SK-N-SH treated with all-trans-retinoic acid at 6 μM for 48 hours (cell line): Measurements from ENCODE around the gene CBLB.
A peak's percentile ranks its signal among the peaks of the same experiment; 100 is the strongest.

Experiments
- ATAC-seq: fragments of 200-7000 bp; cut with Tn5 transposase; 3 replicates; pipeline ENCODE4 v1.9.1; 2020; ENCODE audit warnings: mild to moderate bottlenecking, moderate library complexity
- ARNTL ChIP-seq: fragments of 450-650 bp; formaldehyde crosslinking; IDR thresholded peaks from 2 replicates; pipeline ENCODE4 v1.5.0; 2020; ENCODE audit warnings: low read depth, mild to moderate bottlenecking, moderate library complexity, borderline replicate concordance
- CSDC2 ChIP-seq: fragments of 250-450 bp; sonication (Bioruptor Pico); IDR thresholded peaks from 2 replicates; pipeline ENCODE4 v1.5.0; 2020; ENCODE audit warnings: mild to moderate bottlenecking, moderate library complexity
- CSRNP3 ChIP-seq: fragments of 250-450 bp; sonication (Bioruptor Pico); IDR thresholded peaks from 2 replicates; pipeline ENCODE4 v1.5.1; 2021; ENCODE audit warnings: mild to moderate bottlenecking, moderate library complexity
- ESRRG ChIP-seq: fragments of 250-450 bp; sonication (Bioruptor Pico); IDR thresholded peaks from 2 replicates; pipeline ENCODE4 v1.6.1; 2021; ENCODE audit warnings: mild to moderate bottlenecking
- GLIS3 ChIP-seq: fragments of 250-450 bp; sonication (Bioruptor Pico); IDR thresholded peaks from 2 replicates; pipeline ENCODE4 v1.5.0; 2020; ENCODE audit warnings: mild to moderate bottlenecking, moderate library complexity
- ISL1 ChIP-seq: fragments of 250-450 bp; sonication (Bioruptor Pico); IDR thresholded peaks from 2 replicates; pipeline ENCODE4 v2.1.2; 2022; ENCODE audit warnings: mild to moderate bottlenecking, moderate library complexity
- PPARA ChIP-seq: fragments of 250-450 bp; sonication (Bioruptor Pico); IDR thresholded peaks from 2 replicates; pipeline ENCODE4 v1.5.0; 2020; ENCODE audit warnings: mild to moderate bottlenecking, borderline replicate concordance
- RARB ChIP-seq: fragments of 250-450 bp; sonication (Bioruptor Pico); IDR thresholded peaks from 2 replicates; pipeline ENCODE4 v1.8.0; 2021; ENCODE audit warnings: mild to moderate bottlenecking, moderate library complexity
- SNAI2 ChIP-seq: fragments of 250-450 bp; sonication (Bioruptor Pico); IDR thresholded peaks from 2 replicates; pipeline ENCODE4 v1.5.0; 2020; ENCODE audit warnings: mild to moderate bottlenecking, moderate library complexity
- TCF4 ChIP-seq: fragments of 250-450 bp; sonication (Bioruptor Pico); IDR thresholded peaks from 2 replicates; pipeline ENCODE4 v1.8.0; 2021; ENCODE audit warnings: mild to moderate bottlenecking, moderate library complexity, borderline replicate concordance
- TOX ChIP-seq: fragments of 250-450 bp; sonication (Bioruptor Pico); IDR thresholded peaks from 2 replicates; pipeline ENCODE4 v1.8.0; 2021; ENCODE audit warnings: mild to moderate bottlenecking, moderate library complexity, borderline replicate concordance
- ZC3H10 ChIP-seq: fragments of 250-450 bp; sonication (Bioruptor Pico); IDR thresholded peaks from 2 replicates; pipeline ENCODE4 v1.5.1; 2021; ENCODE audit warnings: mild to moderate bottlenecking, moderate library complexity
- ZFP3 ChIP-seq: fragments of 250-450 bp; sonication (Bioruptor Pico); IDR thresholded peaks from 2 replicates; pipeline ENCODE4 v1.5.0; 2020; ENCODE audit warnings: mild to moderate bottlenecking, moderate library complexity
- ZFP30 ChIP-seq: fragments of 450-650 bp; formaldehyde crosslinking; IDR thresholded peaks from 2 replicates; pipeline ENCODE4 v1.5.0; 2022; ENCODE audit warnings: mild to moderate bottlenecking, moderate library complexity
- ZNF8 ChIP-seq: fragments of 450-650 bp; formaldehyde crosslinking; IDR thresholded peaks from 2 replicates; pipeline ENCODE4 v1.5.0; 2020; ENCODE audit warnings: mild to moderate bottlenecking, moderate library complexity
- TF ChIP-seq, protein P1 (sequence below): fragments of 250-450 bp; sonication (Bioruptor Pico); IDR thresholded peaks from 2 replicates; pipeline ENCODE4 v1.8.0; 2020; ENCODE audit warnings: mild to moderate bottlenecking, moderate library complexity, borderline replicate concordance
- TF ChIP-seq, protein P2 (sequence below): fragments of 250-450 bp; sonication (Bioruptor Pico); IDR thresholded peaks from 2 replicates; pipeline ENCODE4 v1.5.0; 2020; ENCODE audit warnings: mild to moderate bottlenecking, moderate library complexity
- TF ChIP-seq, protein P3 (sequence below): fragments of 250-450 bp; sonication (Bioruptor Pico); IDR thresholded peaks from 2 replicates; pipeline ENCODE4 v1.5.1; 2020; ENCODE audit warnings: low read depth, mild to moderate bottlenecking, moderate library complexity
- TF ChIP-seq, protein P4 (sequence below): fragments of 250-450 bp; sonication (Bioruptor Pico); IDR thresholded peaks from 2 replicates; pipeline ENCODE4 v1.8.0; 2021; ENCODE audit warnings: low read depth, mild to moderate bottlenecking, moderate library complexity, borderline replicate concordance

The CBLB gene

DNA sequence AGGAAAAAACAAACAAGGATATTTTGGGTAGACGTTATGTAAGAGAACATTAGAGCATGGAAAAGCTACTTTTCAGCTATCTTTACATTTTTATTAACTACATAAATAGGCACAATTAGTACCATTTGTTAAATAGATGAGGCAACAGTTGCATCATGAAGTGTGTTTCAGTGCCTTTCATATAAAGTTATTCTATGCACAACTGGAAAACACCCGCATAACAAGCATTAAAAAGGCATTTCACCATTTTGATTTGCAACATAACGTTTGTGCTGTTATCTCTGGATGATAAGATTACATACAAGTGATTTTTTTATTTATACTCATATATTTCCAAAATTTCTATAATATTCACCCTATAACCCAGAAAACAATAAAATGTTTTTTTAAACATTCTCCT is 69.5 kb downstream of the CBLB start (continued):
- TF ChIP-seq, protein P1, sequence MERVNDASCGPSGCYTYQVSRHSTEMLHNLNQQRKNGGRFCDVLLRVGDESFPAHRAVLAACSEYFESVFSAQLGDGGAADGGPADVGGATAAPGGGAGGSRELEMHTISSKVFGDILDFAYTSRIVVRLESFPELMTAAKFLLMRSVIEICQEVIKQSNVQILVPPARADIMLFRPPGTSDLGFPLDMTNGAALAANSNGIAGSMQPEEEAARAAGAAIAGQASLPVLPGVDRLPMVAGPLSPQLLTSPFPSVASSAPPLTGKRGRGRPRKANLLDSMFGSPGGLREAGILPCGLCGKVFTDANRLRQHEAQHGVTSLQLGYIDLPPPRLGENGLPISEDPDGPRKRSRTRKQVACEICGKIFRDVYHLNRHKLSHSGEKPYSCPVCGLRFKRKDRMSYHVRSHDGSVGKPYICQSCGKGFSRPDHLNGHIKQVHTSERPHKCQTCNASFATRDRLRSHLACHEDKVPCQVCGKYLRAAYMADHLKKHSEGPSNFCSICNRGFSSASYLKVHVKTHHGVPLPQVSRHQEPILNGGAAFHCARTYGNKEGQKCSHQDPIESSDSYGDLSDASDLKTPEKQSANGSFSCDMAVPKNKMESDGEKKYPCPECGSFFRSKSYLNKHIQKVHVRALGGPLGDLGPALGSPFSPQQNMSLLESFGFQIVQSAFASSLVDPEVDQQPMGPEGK (CRISPR knock-in tag) = no peak

GRCh38 chr3:105798381-105798934 is 70.4 kb downstream of the CBLB start:
- TF ChIP-seq SNAI2 (CRISPR knock-in tag) (no peak), ZFP30 (CRISPR knock-in tag) (no peak), TCF4 (CRISPR knock-in tag) (peak; percentile 88), PPARA (CRISPR knock-in tag) (no peak), TOX (CRISPR knock-in tag) (no peak), ZFP3 (no peak), ZNF8 (CRISPR knock-in tag) (0 out of 2 replicates have a peak, but pooled peaks have one; percentile 10), ISL1 (CRISPR knock-in tag) (peak; percentile 68)
- TF ChIP-seq, protein P2, sequence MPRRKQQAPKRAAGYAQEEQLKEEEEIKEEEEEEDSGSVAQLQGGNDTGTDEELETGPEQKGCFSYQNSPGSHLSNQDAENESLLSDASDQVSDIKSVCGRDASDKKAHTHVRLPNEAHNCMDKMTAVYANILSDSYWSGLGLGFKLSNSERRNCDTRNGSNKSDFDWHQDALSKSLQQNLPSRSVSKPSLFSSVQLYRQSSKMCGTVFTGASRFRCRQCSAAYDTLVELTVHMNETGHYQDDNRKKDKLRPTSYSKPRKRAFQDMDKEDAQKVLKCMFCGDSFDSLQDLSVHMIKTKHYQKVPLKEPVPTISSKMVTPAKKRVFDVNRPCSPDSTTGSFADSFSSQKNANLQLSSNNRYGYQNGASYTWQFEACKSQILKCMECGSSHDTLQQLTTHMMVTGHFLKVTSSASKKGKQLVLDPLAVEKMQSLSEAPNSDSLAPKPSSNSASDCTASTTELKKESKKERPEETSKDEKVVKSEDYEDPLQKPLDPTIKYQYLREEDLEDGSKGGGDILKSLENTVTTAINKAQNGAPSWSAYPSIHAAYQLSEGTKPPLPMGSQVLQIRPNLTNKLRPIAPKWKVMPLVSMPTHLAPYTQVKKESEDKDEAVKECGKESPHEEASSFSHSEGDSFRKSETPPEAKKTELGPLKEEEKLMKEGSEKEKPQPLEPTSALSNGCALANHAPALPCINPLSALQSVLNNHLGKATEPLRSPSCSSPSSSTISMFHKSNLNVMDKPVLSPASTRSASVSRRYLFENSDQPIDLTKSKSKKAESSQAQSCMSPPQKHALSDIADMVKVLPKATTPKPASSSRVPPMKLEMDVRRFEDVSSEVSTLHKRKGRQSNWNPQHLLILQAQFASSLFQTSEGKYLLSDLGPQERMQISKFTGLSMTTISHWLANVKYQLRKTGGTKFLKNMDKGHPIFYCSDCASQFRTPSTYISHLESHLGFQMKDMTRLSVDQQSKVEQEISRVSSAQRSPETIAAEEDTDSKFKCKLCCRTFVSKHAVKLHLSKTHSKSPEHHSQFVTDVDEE (CRISPR knock-in tag) = 0 out of 2 replicates have a peak, but pooled peaks have one; percentile 28
- TF ChIP-seq, protein P1 (CRISPR knock-in tag) = no peak
- peak; percentile 55; the same call in 2 of the 3 replicates for ATAC-seq

GRCh38 chr3:105793040-105793439 is 75.8 kb downstream of the CBLB start:
- TF ChIP-seq, protein P2 (CRISPR knock-in tag) = no peak
- TF ChIP-seq CSDC2 (no peak), ZFP30 (CRISPR knock-in tag) (no peak), PPARA (CRISPR knock-in tag) (no peak), GLIS3 (CRISPR knock-in tag) (no peak), TOX (CRISPR knock-in tag) (no peak), ISL1 (CRISPR knock-in tag) (no peak), ZFP3 (no peak), TCF4 (CRISPR knock-in tag) (no peak), ZC3H10 (no peak), CSRNP3 (CRISPR knock-in tag) (no peak), RARB (CRISPR knock-in tag) (no peak), SNAI2 (CRISPR knock-in tag) (no peak), ESRRG (no peak), ARNTL (no peak)
- TF ChIP-seq, protein P3, sequence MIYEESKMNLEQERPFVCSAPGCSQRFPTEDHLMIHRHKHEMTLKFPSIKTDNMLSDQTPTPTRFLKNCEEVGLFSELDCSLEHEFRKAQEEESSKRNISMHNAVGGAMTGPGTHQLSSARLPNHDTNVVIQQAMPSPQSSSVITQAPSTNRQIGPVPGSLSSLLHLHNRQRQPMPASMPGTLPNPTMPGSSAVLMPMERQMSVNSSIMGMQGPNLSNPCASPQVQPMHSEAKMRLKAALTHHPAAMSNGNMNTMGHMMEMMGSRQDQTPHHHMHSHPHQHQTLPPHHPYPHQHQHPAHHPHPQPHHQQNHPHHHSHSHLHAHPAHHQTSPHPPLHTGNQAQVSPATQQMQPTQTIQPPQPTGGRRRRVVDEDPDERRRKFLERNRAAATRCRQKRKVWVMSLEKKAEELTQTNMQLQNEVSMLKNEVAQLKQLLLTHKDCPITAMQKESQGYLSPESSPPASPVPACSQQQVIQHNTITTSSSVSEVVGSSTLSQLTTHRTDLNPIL (CRISPR knock-in tag) = no peak
- TF ChIP-seq, protein P1 (CRISPR knock-in tag) = no peak
- TF ChIP-seq, protein P4, sequence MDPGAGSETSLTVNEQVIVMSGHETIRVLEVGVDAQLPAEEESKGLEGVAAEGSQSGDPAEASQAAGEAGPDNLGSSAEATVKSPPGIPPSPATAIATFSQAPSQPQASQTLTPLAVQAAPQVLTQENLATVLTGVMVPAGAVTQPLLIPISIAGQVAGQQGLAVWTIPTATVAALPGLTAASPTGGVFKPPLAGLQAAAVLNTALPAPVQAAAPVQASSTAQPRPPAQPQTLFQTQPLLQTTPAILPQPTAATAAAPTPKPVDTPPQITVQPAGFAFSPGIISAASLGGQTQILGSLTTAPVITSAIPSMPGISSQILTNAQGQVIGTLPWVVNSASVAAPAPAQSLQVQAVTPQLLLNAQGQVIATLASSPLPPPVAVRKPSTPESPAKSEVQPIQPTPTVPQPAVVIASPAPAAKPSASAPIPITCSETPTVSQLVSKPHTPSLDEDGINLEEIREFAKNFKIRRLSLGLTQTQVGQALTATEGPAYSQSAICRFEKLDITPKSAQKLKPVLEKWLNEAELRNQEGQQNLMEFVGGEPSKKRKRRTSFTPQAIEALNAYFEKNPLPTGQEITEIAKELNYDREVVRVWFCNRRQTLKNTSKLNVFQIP (CRISPR knock-in tag) = no peak
- TF ChIP-seq, all 23 proteins: peak for 0
- ATAC-seq = peak; percentile 42; the same call in 1 of the 3 replicates
